ENCODE results near the gene ADD1.

Gene ADD1

DNA sequence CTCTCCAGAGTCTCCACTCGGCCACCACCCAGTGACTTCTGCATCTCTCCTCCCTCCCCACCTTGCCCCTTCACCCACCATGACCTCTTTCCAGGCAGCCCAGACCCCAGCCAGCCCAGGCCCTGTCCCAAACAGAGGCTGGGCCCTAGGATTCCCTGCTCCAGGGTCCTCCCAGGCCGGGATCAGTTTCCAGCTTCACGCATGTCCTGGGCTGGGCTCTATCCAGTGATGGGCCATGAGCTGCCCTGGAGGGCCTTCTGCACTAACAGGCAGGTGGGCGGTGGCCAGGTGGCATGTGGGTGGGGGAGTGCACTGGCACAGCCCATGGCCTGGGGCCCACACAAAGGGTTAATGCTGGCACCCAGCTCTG is 20.4 kb upstream of the ADD1 start:
- no peak overlapping the region for H3K9ac ChIP-seq (ENCODE audit: low read depth in 1 of 2, low read length in 2 of 2)
- no peak overlapping the region for H3K4me3 ChIP-seq (ENCODE audit: low read length in 2 of 2)
- H3K9me3 ChIP-seq (ENCODE audit: control insufficient read depth in 2 of 2, low read length in 2 of 2) = no peaks in the 10 kb centered on the region
- peaks cover 60 to 61% of the 10 kb centered on the region in 2 donors for H3K36me3 ChIP-seq (ENCODE audit: control insufficient read depth in 2 of 2, insufficient read depth in 2 of 2, low read length in 2 of 2)
- H3K4me1 ChIP-seq (ENCODE audit: control insufficient read depth in 2 of 2, insufficient read depth in 2 of 2, low read length in 2 of 2) = no peaks in the 10 kb centered on the region
- no peak overlapping the region for H3K27ac ChIP-seq (ENCODE audit: low read depth in 2 of 2, low read length in 2 of 2)
- H3K27me3 ChIP-seq (ENCODE audit: control insufficient read depth in 2 of 2, insufficient read depth in 2 of 2, low read length in 2 of 2) = no peaks in the 10 kb centered on the region

DNA sequence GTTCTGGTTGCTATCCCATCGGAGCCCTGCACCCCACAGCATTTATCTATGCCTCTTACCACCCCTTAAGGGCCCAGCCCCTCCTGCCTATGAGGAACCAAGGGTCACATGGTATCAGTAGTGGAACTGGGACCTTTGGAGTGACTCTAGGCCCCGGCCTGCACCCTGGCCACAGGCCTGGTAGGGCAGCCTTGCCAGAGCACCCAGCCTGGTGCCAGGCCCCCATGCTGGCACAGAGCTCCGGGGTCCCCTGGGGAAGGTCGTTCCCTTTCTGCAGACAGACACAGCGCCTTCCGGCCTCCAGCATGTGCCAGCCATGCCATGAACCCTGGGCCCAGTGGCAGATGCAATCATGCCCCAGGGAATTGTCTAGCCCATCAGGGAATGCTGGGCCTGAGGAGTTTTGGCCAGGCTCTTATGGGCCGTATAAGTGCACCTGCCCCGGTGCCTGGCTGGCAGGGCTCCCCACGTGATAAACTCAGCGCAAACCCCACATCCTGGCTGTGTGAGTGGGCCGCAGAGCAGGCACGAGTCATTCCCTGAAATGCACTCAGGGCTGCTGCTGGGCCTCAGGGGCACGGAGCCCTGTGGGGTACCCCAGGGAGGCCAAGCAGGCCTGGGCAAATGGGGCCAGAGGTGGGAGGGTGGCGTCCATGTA is 19.8 kb upstream of the ADD1 start:
- no peak overlapping the region for H3K9ac ChIP-seq (ENCODE audit: low read depth in 1 of 2, low read length in 2 of 2)
- peaks cover 64 to 66% of the 10 kb centered on the region in 2 donors for H3K36me3 ChIP-seq (ENCODE audit: control insufficient read depth in 2 of 2, insufficient read depth in 2 of 2, low read length in 2 of 2)
- no peaks in the 10 kb centered on the region for H3K27me3 ChIP-seq (ENCODE audit: control insufficient read depth in 2 of 2, insufficient read depth in 2 of 2, low read length in 2 of 2)
- no peaks in the 10 kb centered on the region for H3K9me3 ChIP-seq (ENCODE audit: control insufficient read depth in 2 of 2, low read length in 2 of 2)
- no peak overlapping the region for H3K27ac ChIP-seq (ENCODE audit: low read depth in 2 of 2, low read length in 2 of 2)
- no peaks in the 10 kb centered on the region for H3K4me1 ChIP-seq (ENCODE audit: control insufficient read depth in 2 of 2, insufficient read depth in 2 of 2, low read length in 2 of 2)
- no peak overlapping the region for H3K4me3 ChIP-seq (ENCODE audit: low read length in 2 of 2)

DNA sequence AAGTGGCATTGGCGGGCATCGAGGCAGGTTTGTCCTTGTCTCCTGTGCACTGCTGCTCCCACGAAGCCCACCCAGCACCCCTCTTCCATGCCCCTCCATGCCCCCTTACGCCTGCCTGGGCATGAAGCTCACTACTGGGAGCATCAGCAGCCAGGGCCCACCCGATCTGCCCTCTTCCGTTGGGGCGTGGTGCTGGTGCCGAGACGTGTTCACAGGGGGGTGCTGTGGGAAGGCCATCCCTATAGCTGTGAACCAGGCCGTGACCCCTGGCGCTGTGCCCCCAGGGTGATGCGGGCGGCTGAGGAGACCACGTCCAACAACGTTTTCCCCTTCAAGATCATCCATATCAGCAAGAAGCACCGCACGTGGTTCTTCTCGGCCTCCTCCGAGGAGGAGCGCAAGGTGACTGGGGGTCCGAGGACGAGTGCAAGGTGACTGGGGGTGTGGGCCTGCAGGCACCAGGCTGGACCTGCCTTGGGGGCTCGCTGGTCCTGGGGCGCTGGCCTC is 19.3 kb upstream of the ADD1 start:
- Histone ChIP-seq H3K9me3 (ENCODE audit: control insufficient read depth in 2 of 2, low read length in 2 of 2) (no peaks in the 10 kb centered on the region), H3K27ac (ENCODE audit: low read depth in 2 of 2, low read length in 2 of 2) (no peak overlapping the region), H3K4me3 (ENCODE audit: low read length in 2 of 2) (no peak overlapping the region), H3K36me3 (ENCODE audit: control insufficient read depth in 2 of 2, insufficient read depth in 2 of 2, low read length in 2 of 2) (peaks cover 66 to 67% of the 10 kb centered on the region in 2 donors), H3K9ac (ENCODE audit: low read depth in 1 of 2, low read length in 2 of 2) (no peak overlapping the region), H3K4me1 (ENCODE audit: control insufficient read depth in 2 of 2, insufficient read depth in 2 of 2, low read length in 2 of 2) (no peaks in the 10 kb centered on the region), H3K27me3 (ENCODE audit: control insufficient read depth in 2 of 2, insufficient read depth in 2 of 2, low read length in 2 of 2) (no peaks in the 10 kb centered on the region)

GRCh38 chr4:2824836-2825381 is 18.7 kb upstream of the ADD1 start:
- H3K9ac ChIP-seq (ENCODE audit: low read depth in 1 of 2, low read length in 2 of 2) = no peak overlapping the region
- H3K9me3 ChIP-seq (ENCODE audit: control insufficient read depth in 2 of 2, low read length in 2 of 2) = no peaks in the 10 kb centered on the region
- no peaks in the 10 kb centered on the region for H3K27me3 ChIP-seq (ENCODE audit: control insufficient read depth in 2 of 2, insufficient read depth in 2 of 2, low read length in 2 of 2)
- peaks cover 69 to 70% of the 10 kb centered on the region in 2 donors for H3K36me3 ChIP-seq (ENCODE audit: control insufficient read depth in 2 of 2, insufficient read depth in 2 of 2, low read length in 2 of 2)
- H3K4me3 ChIP-seq (ENCODE audit: low read length in 2 of 2) = no peak overlapping the region
- H3K4me1 ChIP-seq (ENCODE audit: control insufficient read depth in 2 of 2, insufficient read depth in 2 of 2, low read length in 2 of 2) = no peaks in the 10 kb centered on the region
- H3K27ac ChIP-seq (ENCODE audit: low read depth in 2 of 2, low read length in 2 of 2) = no peak overlapping the region

DNA sequence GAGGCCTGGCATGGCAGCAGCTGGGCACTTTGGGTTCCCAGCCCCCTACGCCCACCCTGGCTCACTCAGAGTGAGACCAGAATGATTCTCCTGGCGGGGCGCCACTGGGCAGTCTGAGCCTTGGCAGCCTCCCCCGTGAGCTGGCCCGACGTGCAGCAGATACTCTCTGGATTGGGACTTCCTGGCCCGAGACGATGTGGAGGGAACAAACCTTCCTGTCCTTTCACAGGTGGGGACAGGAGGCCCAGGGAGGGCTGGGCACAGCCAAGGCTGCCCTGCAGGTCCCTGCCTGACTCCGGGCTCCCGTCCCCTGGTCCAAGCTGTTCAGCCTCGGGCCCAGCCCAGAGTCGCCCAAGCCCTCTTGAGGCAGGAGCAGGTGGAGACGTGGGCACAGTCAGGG is 17.9 kb upstream of the ADD1 start:
- Histone ChIP-seq H3K27me3 (ENCODE audit: control insufficient read depth in 2 of 2, insufficient read depth in 2 of 2, low read length in 2 of 2) (no peaks in the 10 kb centered on the region), H3K27ac (ENCODE audit: low read depth in 2 of 2, low read length in 2 of 2) (no peak overlapping the region), H3K4me3 (ENCODE audit: low read length in 2 of 2) (no peak overlapping the region), H3K9ac (ENCODE audit: low read depth in 1 of 2, low read length in 2 of 2) (no peak overlapping the region), H3K36me3 (ENCODE audit: control insufficient read depth in 2 of 2, insufficient read depth in 2 of 2, low read length in 2 of 2) (peaks cover 73 to 75% of the 10 kb centered on the region in 2 donors), H3K9me3 (ENCODE audit: control insufficient read depth in 2 of 2, low read length in 2 of 2) (no peaks in the 10 kb centered on the region), H3K4me1 (ENCODE audit: control insufficient read depth in 2 of 2, insufficient read depth in 2 of 2, low read length in 2 of 2) (no peaks in the 10 kb centered on the region)

DNA sequence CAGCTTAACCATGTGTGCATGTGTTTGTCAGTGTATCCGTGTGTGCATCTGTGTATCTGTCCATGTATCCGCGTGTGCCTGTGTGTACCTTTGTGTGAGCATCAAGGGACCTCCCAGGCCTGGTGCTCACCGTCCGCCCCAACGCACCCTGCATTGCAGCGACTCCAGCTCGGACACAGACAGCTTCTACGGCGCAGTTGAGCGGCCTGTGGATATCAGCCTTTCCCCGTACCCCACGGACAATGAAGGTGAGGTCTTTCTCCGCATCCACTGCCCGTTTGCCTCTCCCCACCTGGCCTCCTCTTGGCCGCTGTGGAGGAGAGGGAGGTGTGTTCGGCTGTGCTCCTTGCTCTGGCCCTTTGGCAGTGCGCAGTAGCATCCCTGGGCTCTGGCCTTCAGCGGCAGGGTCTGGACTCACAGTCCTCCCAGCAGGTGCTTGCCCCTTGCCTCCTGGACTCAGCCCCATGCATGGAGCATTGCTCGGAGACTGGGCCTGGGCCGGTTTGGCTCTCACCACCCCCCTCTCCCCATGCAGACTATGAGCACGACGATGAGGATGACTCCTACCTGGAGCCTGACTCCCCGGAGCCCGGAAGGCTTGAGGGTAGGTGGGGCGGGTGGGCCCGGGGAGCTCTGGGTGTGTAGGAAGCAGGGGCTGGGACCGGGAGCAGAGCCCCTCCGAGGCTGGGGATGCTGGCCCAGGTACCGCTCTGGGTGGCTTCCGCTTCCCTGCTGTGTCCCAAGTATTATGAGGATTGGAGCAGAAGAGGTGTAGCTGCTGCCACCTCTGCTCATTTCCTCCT is 16.4 kb upstream of the ADD1 start:
- Histone ChIP-seq H3K9ac (ENCODE audit: low read depth in 1 of 2, low read length in 2 of 2) (no peak overlapping the region), H3K9me3 (ENCODE audit: control insufficient read depth in 2 of 2, low read length in 2 of 2) (no peaks in the 10 kb centered on the region), H3K36me3 (ENCODE audit: control insufficient read depth in 2 of 2, insufficient read depth in 2 of 2, low read length in 2 of 2) (peaks cover 79 to 81% of the 10 kb centered on the region in 2 donors), H3K4me3 (ENCODE audit: low read length in 2 of 2) (no peak overlapping the region), H3K27ac (ENCODE audit: low read depth in 2 of 2, low read length in 2 of 2) (no peak overlapping the region), H3K4me1 (ENCODE audit: control insufficient read depth in 2 of 2, insufficient read depth in 2 of 2, low read length in 2 of 2) (no peaks in the 10 kb centered on the region), H3K27me3 (ENCODE audit: control insufficient read depth in 2 of 2, insufficient read depth in 2 of 2, low read length in 2 of 2) (no peaks in the 10 kb centered on the region)

- Histone ChIP-seq H3K9ac (ENCODE audit: low read depth in 1 of 2, low read length in 2 of 2) (no peak overlapping the region), H3K4me1 (ENCODE audit: control insufficient read depth in 2 of 2, insufficient read depth in 2 of 2, low read length in 2 of 2) (no peaks in the 10 kb centered on the region), H3K9me3 (ENCODE audit: control insufficient read depth in 2 of 2, low read length in 2 of 2) (no peaks in the 10 kb centered on the region), H3K27ac (ENCODE audit: low read depth in 2 of 2, low read length in 2 of 2) (no peak overlapping the region), H3K27me3 (ENCODE audit: control insufficient read depth in 2 of 2, insufficient read depth in 2 of 2, low read length in 2 of 2) (no peaks in the 10 kb centered on the region), H3K4me3 (ENCODE audit: low read length in 2 of 2) (no peak overlapping the region), H3K36me3 (ENCODE audit: control insufficient read depth in 2 of 2, insufficient read depth in 2 of 2, low read length in 2 of 2) (peaks cover 75% of the 10 kb centered on the region in 2 donors)
Measured at GRCh38 chr4:2827874-2828751, 15.5 kb upstream of the ADD1 start.

- Histone ChIP-seq H3K36me3 (ENCODE audit: control insufficient read depth in 2 of 2, insufficient read depth in 2 of 2, low read length in 2 of 2) (peaks cover 75 to 76% of the 10 kb centered on the region in 2 donors), H3K27me3 (ENCODE audit: control insufficient read depth in 2 of 2, insufficient read depth in 2 of 2, low read length in 2 of 2) (no peaks in the 10 kb centered on the region), H3K9ac (ENCODE audit: low read depth in 1 of 2, low read length in 2 of 2) (no peak overlapping the region), H3K9me3 (ENCODE audit: control insufficient read depth in 2 of 2, low read length in 2 of 2) (no peaks in the 10 kb centered on the region), H3K4me1 (ENCODE audit: control insufficient read depth in 2 of 2, insufficient read depth in 2 of 2, low read length in 2 of 2) (no peaks in the 10 kb centered on the region), H3K4me3 (ENCODE audit: low read length in 2 of 2) (no peak overlapping the region), H3K27ac (ENCODE audit: low read depth in 2 of 2, low read length in 2 of 2) (no peak overlapping the region)
Measured at GRCh38 chr4:2828758-2829181, 14.9 kb upstream of the ADD1 start.

DNA sequence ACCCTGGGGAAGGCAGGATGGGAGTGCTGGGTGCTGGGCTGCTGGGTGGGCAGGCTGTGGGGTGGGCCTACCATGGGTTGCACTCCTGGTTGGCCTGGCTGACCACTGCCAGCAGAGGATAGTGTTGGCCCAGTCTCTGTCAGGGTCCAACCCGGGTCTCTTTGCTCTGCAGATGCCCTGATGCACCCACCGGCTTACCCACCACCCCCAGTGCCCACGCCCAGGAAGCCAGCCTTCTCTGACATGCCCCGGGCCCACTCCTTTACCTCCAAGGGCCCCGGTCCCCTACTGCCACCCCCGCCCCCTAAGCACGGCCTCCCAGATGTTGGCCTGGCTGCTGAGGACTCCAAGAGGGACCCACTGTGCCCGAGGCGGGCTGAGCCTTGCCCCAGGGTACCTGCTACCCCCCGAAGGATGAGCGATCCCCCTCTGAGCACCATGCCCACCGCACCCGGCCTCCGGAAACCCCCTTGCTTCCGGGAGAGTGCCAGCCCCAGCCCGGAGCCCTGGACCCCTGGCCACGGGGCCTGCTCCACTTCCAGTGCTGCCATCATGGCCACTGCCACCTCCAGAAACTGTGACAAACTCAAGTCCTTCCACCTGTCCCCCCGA is 14.2 kb upstream of the ADD1 start:
- no peaks in the 10 kb centered on the region for H3K9me3 ChIP-seq (ENCODE audit: control insufficient read depth in 2 of 2, low read length in 2 of 2)
- no peaks in the 10 kb centered on the region for H3K27me3 ChIP-seq (ENCODE audit: control insufficient read depth in 2 of 2, insufficient read depth in 2 of 2, low read length in 2 of 2)
- H3K9ac ChIP-seq (ENCODE audit: low read depth in 1 of 2, low read length in 2 of 2) = no peak overlapping the region
- H3K27ac ChIP-seq (ENCODE audit: low read depth in 2 of 2, low read length in 2 of 2) = no peak overlapping the region
- no peaks in the 10 kb centered on the region for H3K4me1 ChIP-seq (ENCODE audit: control insufficient read depth in 2 of 2, insufficient read depth in 2 of 2, low read length in 2 of 2)
- H3K36me3 ChIP-seq (ENCODE audit: control insufficient read depth in 2 of 2, insufficient read depth in 2 of 2, low read length in 2 of 2) = peaks cover 75 to 76% of the 10 kb centered on the region in 2 donors
- no peak overlapping the region for H3K4me3 ChIP-seq (ENCODE audit: low read length in 2 of 2)
